Activated CD8-positive, alpha-beta memory T cell treated with anti-CD3 and anti-CD28 coated beads for 36 hours (primary cell): ENCODE data around the gene SUSD5. TPM values are rescaled to one million over a fixed set of nuclear protein-coding genes. Genes with fewer than 3 reads are reported as not detected.

Source experiments
- total RNA-seq, 2 experiments: library from RNA; stranded (reverse); gene quantifications; one replicate each; pipeline ENCODE4 v1.2.3, GENCODE V29; 2021

Gene SUSD5
- total RNA-seq, 2 experiments from 2014 or later = not detected

Other genes starting within 250 kb of the SUSD5 start
- gene GLB1, start 121.7 kb downstream of the SUSD5 start, total RNA-seq = 10 to 100 TPM; 42.0 to 42.5 TPM
- gene TMPPE, start 121.7 kb downstream of the SUSD5 start, total RNA-seq = 10 to 100 TPM; 11.3 to 11.4 TPM
- gene CRTAP, start 104.8 kb downstream of the SUSD5 start, total RNA-seq = 10 to 100 TPM; 35.5 to 39.7 TPM
- gene FBXL2, start 58.6 kb upstream of the SUSD5 start, total RNA-seq = not detected
- gene UBP1, start 221.6 kb upstream of the SUSD5 start, total RNA-seq = 10 to 100 TPM; 72.2 to 74.7 TPM